OCI-M2 (cell line): Measurements from ENCODE around the gene CTDNEP1.

ENCODE experiments used
- DNase-seq: peaks from one replicate; lab custom pipeline; 2025; ENCODE audit not compliant: unreplicated experiment; lab: John Stamatoyannopoulos, UW

CTDNEP1 gene

DNA sequence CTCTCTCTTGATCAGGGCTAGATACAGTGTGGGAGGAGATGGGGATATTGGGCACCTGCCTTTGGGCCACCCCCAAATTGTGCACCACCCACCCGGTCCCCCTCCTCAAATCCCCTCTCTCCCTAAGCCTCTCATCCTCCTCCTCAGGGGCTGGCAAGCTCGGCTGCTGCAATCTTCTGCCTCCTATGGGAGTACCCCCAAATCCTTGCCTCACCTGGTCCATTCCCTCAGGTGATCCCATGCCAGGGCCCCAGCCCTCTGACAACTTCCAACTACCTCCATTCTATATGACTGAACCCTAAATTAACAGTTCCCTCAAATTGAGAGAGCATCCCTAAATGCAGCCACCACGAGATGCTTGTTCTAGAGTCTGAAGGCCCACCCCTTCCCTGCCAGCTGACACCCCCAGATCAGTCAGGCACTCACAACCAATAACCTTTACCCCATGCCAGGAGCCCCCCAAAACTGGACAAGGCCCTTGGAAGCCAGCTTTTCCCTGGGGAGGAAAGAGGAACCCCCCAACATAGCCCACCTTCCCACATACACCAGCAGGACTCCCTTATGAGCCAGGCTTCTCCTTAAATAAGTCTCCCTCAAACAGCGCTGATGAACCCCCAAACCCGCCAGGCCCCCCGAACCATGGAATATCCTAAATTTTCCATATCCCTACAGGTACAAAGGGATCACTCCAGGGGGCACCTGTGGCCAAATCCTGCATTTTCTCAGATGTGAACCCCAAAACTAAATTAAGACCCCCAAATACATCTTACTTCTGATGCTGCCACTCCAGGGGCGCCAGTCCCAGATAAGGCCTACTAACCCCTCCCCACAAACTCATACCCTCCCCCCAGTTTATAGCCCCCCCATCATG, 35.1 kb downstream of the CTDNEP1 start:
- DNase-seq, result no peak

DNA sequence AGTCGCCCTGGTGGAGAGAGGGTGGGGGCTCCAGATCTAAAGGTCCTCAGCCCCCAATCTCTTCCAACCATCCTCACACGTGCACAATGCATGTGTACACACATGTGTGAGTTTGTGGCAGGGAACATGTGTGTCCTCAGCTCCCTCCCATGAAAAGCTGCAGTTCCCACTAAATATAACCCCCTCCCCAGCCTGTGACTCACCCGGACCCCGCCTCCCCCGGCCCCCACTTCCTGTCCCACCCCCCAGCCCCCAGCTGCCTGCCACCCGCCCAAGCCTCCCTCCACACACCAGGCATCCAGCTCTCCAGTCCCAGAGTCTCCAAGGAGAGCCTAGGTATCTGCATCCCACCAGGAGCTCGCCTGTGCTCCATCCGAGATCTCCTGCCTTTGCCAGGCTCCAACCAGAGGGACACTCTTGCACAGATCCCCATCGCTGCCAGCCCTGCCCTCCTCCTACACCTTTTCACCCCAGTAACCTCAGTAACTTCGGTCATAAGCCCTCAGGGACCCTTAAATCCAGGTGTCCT, 35.8 kb downstream of the CTDNEP1 start:
- no peak for DNase-seq

DNA sequence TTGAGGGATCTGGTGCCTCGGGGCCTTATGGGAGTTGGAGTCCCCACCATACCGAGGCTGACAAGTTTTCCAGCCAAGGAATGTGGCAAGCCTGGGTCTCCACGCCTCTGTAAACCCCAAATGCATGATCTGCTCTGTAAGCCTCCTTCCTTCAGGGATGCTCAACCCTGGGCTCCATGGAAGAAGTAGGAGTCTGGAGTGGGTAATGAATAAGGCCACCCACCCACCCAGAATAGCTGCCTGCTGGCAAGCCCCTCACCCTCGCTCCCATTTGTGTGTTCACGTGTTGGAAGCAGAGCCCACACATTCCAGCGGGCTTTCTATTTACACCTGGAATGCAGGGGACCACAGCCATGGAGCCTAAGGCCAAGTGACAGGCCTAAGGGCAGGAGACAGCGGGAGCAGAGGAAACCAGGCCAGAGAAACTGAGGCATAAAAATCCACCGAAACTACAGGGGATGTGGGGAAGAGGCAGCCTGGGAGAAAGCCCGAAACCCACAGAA, 36.3 kb downstream of the CTDNEP1 start:
- DNase-seq, result no peak

DNA sequence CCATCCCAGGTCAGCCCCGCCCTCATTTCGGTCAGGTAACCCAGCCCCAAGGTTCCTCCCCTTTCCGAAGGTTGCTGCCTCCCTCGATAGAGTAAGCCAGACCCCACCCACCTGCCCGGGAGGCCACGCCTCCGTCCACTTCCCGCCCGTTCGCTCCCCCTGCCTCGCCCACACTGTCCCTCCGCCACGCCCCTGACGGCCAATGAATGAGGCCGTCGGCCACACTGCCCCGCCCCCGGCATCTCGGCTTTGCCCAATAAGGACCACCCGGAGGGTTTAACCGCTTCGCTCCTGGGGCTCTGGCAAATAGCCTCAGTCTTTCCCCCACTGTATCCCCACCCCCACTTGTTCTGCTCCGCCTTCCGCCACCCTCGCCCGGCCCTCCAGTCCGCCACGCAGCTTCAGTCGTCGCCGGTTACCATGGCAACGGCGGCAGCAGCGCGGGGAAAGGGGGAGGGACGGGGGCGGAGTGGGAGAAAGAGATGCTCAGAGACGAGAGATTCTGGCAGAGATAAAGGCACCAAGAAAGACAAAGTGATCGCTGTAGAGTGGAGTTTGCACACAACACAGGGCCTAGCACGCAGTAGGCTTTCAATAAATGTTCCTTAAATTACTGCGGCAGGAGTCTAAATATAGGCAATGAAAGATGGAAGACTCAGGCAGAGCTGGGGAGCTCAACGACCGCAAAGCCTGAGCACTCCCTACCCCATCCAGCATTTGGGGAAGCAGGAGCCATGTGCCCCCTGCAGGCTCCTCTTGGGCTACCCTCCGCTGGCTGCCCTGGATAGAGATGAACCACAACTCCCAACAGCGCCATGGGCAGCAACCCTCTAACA, 37.0 kb downstream of the CTDNEP1 start:
- DNase-seq, result peak; percentile 87

DNA sequence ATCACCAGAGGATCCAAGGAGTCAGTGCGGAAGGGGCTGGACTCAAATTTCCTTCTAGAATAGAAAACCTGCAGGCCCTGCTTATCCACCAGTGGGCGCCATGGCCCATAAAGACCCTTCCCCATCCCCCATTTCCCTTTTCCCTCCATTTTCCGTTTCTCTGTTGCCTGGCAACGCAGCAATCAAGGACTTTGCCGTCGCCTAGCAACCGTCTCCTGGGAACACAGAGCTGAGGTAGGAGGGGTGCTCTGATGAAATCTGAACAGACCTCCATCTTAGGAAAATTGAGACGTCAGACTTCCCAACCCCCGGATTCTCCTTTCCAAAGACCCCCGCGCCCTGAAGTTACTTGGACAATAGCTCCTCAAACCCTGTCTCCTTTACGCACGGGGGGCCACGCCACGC, 37.6 kb downstream of the CTDNEP1 start:
- no peak for DNase-seq

DNA sequence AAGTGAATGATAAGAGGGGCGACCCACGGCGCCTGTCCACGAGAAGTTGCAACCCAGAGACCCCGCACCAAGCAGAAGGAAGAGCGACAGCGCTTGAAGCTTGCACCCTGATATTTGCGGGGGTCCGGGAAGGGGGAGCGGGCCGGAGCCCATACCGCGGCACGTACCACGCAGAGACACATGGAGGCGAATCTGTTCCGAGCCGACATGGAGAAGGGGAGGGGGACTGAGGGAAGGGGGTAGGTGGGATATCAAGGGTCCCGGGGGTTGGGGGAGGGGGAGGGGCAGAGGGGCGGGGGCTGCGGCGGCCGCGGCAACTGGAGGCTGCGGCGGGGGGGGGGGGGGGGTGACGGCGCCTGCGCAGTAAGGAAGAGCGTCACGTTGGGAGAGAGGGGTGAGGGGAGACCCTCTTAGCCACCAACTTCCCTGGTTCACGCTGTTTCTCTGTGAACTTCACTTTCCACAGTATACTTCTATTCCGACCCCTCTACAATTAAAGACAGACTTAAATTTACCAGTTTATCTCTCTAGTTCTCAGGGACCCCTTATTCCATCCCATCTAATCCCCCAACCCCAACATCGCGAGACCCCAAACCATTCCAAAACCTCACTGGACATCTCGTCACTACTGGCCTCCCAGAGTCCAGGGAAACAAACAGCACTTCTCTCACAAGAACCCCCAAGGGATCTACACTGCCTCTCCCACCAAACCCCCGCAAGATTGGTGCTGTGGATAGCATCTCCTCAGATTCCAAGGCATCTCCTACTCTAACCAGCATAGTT, 39.9 kb downstream of the CTDNEP1 start:
- DNase-seq, result no peak

DNA sequence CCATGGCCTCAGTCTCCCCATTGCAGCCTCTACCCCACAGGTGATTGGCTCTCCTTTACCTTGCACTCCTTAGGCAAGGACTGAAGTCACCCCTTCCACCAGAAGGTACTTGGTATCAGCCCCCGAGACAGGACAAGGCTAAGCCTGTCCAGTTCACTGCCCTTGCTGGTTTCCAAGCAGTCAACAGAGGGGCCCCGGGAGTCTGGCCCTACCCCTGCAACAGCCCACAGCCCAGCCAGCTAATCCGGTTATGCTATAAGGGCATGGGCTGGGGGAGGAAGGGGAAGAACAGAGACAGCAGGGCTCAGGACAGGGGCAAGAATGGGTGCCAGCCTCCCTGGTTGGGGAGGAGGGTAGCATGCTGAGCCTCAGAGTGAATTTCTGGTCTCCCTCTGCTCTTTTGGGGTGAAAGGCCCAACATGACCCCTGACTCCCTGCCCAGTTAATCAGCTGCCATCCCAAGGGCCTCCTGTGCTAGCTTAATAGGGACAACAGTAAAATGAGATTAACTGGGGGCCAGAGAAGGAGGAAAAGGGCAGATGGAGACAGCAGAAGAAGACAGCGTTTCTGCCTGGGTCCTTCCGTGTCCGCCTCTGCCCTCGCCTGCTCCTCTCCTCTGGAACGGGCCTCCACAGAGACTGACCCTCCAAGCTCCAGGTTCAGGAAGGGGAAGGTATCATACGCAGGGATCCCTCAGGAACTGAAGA, 42.6 kb downstream of the CTDNEP1 start:
- no peak for DNase-seq

DNA sequence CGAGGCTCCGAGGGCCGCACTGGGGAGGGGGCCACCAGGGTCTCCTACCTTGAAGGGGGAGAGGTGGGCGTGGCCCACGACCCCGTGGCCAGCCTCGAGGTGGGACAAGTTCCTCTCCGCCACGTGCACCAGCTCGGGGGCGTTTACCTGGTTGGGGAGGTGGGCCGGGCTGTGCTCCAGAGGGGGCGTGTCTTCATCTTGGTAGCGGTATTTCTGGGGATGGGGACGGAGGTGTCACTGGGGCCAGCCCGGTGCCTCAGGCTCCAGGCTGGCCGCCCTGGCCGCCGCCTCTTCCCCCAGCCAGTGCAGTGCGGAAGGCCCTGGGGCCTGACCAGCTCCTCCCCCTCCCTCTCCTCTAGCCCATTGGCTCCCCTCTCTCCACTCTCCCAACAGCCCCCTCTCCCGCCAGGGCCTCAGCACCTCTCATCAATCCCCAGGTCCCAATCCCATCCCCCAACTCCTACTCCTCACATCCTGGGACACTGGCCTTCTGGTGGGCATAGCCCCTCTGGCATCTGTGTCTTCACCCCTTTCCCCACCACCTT, 43.4 kb downstream of the CTDNEP1 start:
- DNase-seq, result no peak

DNA sequence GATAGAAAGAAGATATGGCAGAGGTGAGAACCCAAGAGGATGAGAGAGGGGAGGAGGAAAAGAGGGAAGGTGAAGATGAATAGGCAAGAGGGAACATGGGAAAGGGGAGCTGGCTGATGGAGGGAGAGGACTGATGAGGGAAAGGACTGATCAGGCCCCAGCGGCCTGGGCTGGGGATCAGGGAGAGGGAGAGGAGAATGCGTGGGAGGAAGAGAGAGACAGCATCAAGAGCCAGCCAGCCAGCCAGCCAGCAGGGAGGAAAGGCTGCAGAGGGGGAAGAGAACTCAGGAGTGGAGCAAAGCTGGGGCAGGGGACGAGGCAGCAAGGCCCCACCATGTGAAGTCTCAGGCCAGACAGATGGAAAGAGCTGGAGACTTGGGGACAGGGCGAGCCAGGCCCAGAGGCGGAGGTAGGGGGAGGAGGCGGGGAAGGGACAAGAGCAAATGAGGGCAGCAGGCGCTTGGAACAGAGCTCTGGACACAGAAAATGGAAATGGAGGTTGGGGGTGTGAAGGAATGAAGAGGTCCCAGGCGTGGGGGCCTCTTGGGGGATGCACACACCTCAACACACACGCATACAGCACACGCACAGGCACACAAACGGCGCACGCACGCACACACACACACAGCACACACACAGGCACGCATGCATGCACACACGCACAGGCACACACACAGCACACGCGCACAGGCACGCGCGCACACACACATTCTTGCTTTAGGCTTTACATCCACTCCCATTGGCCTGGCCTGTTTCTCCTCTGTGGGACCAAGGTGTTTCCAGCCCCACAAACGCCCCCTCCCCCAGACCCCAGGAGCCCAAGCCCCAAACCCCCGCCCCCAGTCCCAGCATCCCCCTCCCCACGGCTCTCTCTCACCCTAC, 44.2 kb downstream of the CTDNEP1 start:
- DNase-seq, result no peak

DNA sequence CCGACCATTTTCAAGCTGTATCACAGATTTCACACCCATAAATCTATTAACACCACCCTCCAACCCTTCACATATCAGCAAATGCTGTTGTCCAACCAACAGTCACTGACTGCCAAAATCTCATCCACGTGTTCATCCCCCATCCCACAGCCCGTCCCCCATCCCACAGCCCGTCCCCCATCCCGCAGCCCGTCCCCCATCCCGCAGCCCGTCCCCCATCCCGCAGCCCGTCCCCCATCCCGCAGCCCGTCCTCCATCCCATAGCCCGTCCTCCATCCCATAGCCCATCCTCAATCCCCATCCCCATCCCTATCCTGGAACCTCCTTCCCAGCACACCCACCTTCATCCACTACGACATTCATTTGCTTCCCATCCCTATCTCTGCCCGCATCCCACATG, 46.0 kb downstream of the CTDNEP1 start:
- DNase-seq, result no peak

DNA sequence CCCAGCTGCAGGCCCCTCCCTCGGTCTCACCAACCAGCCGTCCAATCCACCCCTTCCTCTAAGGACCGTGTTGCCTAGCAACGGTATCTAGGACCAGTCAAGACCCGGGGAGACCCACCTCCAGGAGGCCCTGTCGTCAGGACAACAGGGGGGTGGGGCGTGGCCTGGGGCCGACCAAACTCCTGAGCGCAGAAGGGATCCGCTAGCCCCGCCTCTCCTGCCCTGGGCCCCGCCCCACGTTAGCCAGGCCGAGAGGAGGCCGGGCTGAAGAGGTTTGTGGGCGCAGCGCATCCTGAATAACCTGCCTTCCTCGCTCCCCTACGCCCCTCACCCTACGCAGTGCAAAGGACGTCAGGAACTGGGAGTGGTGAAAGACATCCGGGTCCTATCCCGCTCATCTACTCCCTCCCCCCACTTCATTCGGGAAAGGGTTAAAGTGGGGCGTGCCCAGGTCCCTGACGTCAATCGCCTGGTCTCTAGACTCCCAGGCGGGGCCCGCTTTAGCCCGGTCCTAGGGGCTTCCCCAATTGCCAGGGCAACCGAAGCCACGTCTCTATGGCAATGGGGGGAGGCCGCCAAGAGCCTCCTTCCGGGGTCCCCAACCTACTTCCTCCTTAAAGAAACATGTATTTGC, 46.6 kb downstream of the CTDNEP1 start:
- DNase-seq, result no peak

DNA sequence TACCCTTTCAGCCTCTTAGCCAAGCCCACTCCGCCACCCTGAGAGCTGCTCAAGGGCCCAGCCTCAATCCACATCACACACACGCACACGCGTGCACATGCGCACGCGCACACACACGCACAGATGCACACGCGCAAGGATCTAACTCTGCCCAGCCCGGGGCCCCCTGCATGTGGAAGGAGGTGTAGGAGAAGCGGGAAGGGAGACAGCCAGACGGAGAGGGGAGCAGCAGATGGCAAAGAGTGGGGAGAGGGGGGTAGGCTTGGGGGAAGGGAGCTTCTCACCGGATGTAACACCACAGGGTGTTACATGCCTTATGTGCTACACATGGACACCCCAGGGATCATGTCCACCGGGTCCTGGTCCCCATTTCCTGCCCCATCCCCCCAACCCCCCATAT, 47.2 kb downstream of the CTDNEP1 start:
- DNase-seq, result no peak

DNA sequence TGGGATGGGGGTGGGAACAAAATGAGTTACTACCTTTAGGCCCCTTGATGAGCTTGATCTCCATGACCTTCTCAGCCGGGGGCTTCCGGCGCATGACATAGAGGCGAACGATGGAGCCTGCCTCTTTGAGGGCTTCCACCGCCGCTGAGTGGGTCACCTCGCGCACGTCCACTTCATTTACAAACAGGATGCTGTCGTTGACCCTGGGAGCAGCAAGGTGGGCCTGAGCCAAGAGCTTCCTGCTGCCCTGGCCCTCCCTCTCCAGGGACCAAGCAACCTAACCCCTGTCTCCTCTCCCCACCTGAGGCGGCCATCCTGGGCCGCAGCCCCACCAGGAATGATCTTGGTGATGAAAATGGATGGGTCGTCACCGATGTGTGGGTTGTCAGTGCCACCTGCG, 48.1 kb downstream of the CTDNEP1 start:
- DNase-seq, result no peak

DNA sequence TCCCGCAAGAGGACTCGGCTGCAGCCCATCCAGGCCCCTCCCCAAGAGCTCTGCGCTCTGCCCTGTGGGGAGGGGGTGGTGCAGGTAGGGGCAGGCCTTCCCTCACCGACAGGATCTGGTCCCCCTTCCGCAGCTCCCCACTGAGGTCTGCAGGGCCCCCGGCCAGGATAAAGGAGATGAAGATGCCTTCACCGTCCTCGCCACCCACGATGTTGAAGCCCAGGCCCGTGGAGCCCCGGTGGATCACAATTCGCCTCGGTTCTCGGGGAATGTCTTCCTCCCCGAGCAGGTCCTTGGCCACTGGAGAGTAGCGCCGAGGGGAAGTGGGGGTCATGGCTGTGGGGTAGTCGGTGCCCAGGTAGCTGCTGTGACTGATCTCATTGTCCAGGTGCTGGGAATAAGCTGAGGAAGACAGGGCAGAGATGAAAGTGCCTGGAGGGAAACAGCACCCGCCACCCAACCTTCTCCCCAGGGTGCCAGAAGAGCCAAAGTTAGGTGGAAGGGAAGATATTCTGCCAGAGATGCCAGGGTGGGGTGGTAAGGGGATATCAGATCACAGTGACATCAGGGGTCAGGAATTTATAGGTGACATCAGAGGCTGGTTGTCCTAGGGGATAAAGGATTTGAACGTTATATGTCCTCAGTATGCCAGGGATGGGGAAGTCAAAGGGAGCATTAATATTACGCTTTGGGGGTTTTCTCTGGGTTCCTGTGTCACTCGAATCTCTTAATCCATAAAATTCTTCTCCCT, 54.7 kb downstream of the CTDNEP1 start:
- no peak for DNase-seq

DNA sequence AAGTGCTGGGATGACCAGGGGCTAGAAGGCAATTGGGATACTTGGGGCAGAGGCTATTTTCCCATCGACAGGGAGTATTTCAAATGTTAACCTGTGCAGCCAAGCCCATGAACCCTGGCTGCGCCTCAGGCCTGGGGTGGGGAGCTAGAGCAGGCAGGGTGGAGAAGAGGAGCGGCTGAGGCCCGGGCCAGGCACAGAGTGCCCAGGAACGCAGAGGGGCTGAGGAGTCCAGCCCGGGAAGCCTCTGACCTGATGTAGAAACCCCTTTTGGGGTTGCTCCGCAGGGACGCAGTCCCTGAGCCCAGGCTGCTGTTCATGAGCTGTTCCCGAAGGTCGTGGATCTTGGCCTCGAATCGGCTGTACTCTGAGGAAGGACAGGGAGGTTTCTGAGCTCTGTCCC, 55.6 kb downstream of the CTDNEP1 start:
- no peak for DNase-seq
